SK-N-SH (cell line): ENCODE data around the gene NEUROG1. TPM values are rescaled to one million over a fixed set of nuclear protein-coding genes. Genes with fewer than 3 reads are reported as not detected.

Experiments used
- CTCF ChIA-PET: fragments of 300-600, 350-600 bp; formaldehyde crosslinking; extraction: SDS; loops from one replicate; lab custom pipeline; 2021; lab: Yijun Ruan, JAX
- POLR2A ChIA-PET: fragments of 350-600 bp; sonication (Branson Sonifier 250); formaldehyde crosslinking; extraction: SDS; loops from one replicate; lab custom pipeline; 2020; ENCODE audit warnings: antibody characterized with exemption, inconsistent platforms; lab: Yijun Ruan, JAX
- DNase-seq: peaks from one replicate; pipeline ENCODE4 v3.0.0; 2012
- H2AFZ ChIP-seq: fragments of 200-600 bp; sonication (generic); 2 replicates; pipeline ENCODE4 v1.8.1; 2016; ENCODE audit warnings: antibody characterized with exemption, mild to moderate bottlenecking, low read depth
- H3F3A ChIP-seq: fragments of 200-600 bp; sonication (generic); replicated peaks from 2 replicates; pipeline ENCODE3; 2016; ENCODE audit warnings: antibody characterized with exemption, mild to moderate bottlenecking; ENCODE audit not compliant: insufficient read depth
- H3K27ac ChIP-seq, 2 experiments: fragments of 200-500 bp in 1 of 2; fragments of 200-600 bp in 1 of 2; sonication (Bioruptor generic) in 1 of 2; sonication (generic), shearing (Covaris generic) in 1 of 2; 2 replicates each; pipeline versions ENCODE4 v1.5.1 to v1.6.1; 2014 to 2016; ENCODE audit warnings: low read depth in 2 of 2, inconsistent platforms in 1 of 2, low read length in 1 of 2, mild to moderate bottlenecking in 1 of 2, mixed read lengths in 1 of 2
- H3K27me3 ChIP-seq: fragments of 200-600 bp; sonication (generic), shearing (Covaris generic); 2 replicates; pipeline ENCODE4 v1.6.1; 2016; ENCODE audit warnings: mixed run types; ENCODE audit not compliant: insufficient read depth
- H3K36me3 ChIP-seq, 2 experiments: fragments of 200-500 bp in 1 of 2; fragments of 200-600 bp in 1 of 2; sonication (Bioruptor generic) in 1 of 2; sonication (generic) in 1 of 2; replicated peaks in 1 of 2; 2 replicates each; pipeline versions ENCODE3 to v1.5.1; 2014 to 2016; ENCODE audit warnings: low read length in 1 of 2, mild to moderate bottlenecking in 1 of 2; ENCODE audit not compliant: insufficient read depth in 2 of 2, control insufficient read depth in 1 of 2
- H3K4me1 ChIP-seq, 2 experiments: fragments of 200-500 bp in 1 of 2; fragments of 200-600 bp in 1 of 2; sonication (Bioruptor generic) in 1 of 2; sonication (generic), shearing (Covaris generic) in 1 of 2; 2 replicates each; pipeline versions ENCODE4 v1.5.1 to v1.6.1; 2014 to 2016; ENCODE audit warnings: low read depth in 1 of 2, low read length in 1 of 2, mixed run types in 1 of 2; ENCODE audit not compliant: insufficient read depth in 2 of 2, control insufficient read depth in 1 of 2
- H3K4me2 ChIP-seq: fragments of 200-600 bp; sonication (generic), shearing (Covaris generic); 2 replicates; pipeline ENCODE4 v1.6.1; 2017; ENCODE audit warnings: mixed run types
- H3K4me3 ChIP-seq, 2 experiments: fragments of 200-500 bp in 1 of 2; fragments of 200-600 bp in 1 of 2; sonication (Bioruptor generic) in 1 of 2; sonication (generic), shearing (Covaris generic) in 1 of 2; 2 replicates each; pipeline versions ENCODE4 v1.5.1 to v1.8.1; 2014 to 2016; ENCODE audit warnings: low read depth in 2 of 2, inconsistent platforms in 1 of 2, low read length in 1 of 2, mild to moderate bottlenecking in 1 of 2, mixed read lengths in 1 of 2, moderate library complexity in 1 of 2
- H3K79me2 ChIP-seq: fragments of 200-600 bp; sonication (generic); 2 replicates; pipeline ENCODE4 v1.8.1; 2017; ENCODE audit warnings: mild to moderate bottlenecking; ENCODE audit not compliant: insufficient read depth
- H3K9ac ChIP-seq: fragments of 200-600 bp; sonication (generic); 2 replicates; pipeline ENCODE4 v1.6.1; 2017; ENCODE audit warnings: mixed run types
- H3K9me2 ChIP-seq: fragments of 200-600 bp; sonication (generic); 2 replicates; pipeline ENCODE4 v1.6.1; 2017; ENCODE audit warnings: mixed run types
- H3K9me3 ChIP-seq: fragments of 200-600 bp; sonication (generic); 2 replicates; pipeline ENCODE4 v1.6.1; 2017; ENCODE audit warnings: mixed run types, mild to moderate bottlenecking, moderate library complexity
- H4K20me1 ChIP-seq: fragments of 200-600 bp; sonication (generic); 2 replicates; pipeline ENCODE4 v1.6.1; 2017; ENCODE audit warnings: mild to moderate bottlenecking, mixed run types; ENCODE audit not compliant: insufficient read depth
- CHD2 ChIP-seq: fragments of 150-350 bp; IDR thresholded peaks from 2 replicates; pipeline ENCODE4 v1.6.1; 2018; ENCODE audit warnings: low read length; ENCODE audit not compliant: partially characterized antibody
- EP300 ChIP-seq, 2 experiments: IDR thresholded peaks; 2 replicates each; pipeline versions ENCODE4 v1.4.0 to v1.6.1; 2012; ENCODE audit warnings: borderline replicate concordance in 1 of 2, low read depth in 1 of 2, low read length in 1 of 2
- FOSL2 ChIP-seq: IDR thresholded peaks from 2 replicates; pipeline ENCODE4 v1.4.0; 2012; ENCODE audit warnings: low read depth, mild to moderate bottlenecking, moderate library complexity, borderline replicate concordance
- FOXJ3 ChIP-seq: sonication (generic); formaldehyde crosslinking; IDR thresholded peaks from 2 replicates; pipeline ENCODE4 v1.5.1; 2020; ENCODE audit warnings: mild to moderate bottlenecking, missing genetic modification reagents
- FOXM1 ChIP-seq: IDR thresholded peaks from 2 replicates; pipeline ENCODE4 v1.4.0; 2012; ENCODE audit warnings: low read depth, mild to moderate bottlenecking
- GABPA ChIP-seq: IDR thresholded peaks from 2 replicates; pipeline ENCODE4 v1.4.0; 2012; ENCODE audit warnings: low read depth, mild to moderate bottlenecking
- IRF3 ChIP-seq: fragments of 150-350 bp; IDR thresholded peaks from 2 replicates; pipeline ENCODE4 v1.6.1; 2016; ENCODE audit warnings: mild to moderate bottlenecking, low read depth, low read length
- JUND ChIP-seq: IDR thresholded peaks from 2 replicates; pipeline ENCODE4 v1.4.0; 2012
- MAX ChIP-seq: IDR thresholded peaks from 2 replicates; pipeline ENCODE4 v1.4.0; 2012; ENCODE audit warnings: low read depth
- MEF2A ChIP-seq: IDR thresholded peaks from 2 replicates; pipeline ENCODE4 v1.4.0; 2012; ENCODE audit warnings: low read depth, borderline replicate concordance
- PBX3 ChIP-seq: IDR thresholded peaks from 2 replicates; pipeline ENCODE4; 2012
- RCOR1 ChIP-seq: fragments of 150-350 bp; IDR thresholded peaks from 2 replicates; pipeline ENCODE4 v1.6.1; 2017; ENCODE audit warnings: antibody characterized with exemption, low read length
- RXRA ChIP-seq: IDR thresholded peaks from 2 replicates; pipeline ENCODE4 v1.4.0; 2012; ENCODE audit warnings: low read depth, mild to moderate bottlenecking, borderline replicate concordance
- SMC3 ChIP-seq: IDR thresholded peaks from 2 replicates; pipeline ENCODE4 v1.6.1; 2012; ENCODE audit warnings: low read depth, low read length, improper control_type of control experiment
- TAF1 ChIP-seq: IDR thresholded peaks from 2 replicates; pipeline ENCODE4 v1.6.1; 2012; ENCODE audit warnings: low read depth, mild to moderate bottlenecking, low read length, moderate library complexity, borderline replicate concordance
- TCF12 ChIP-seq: IDR thresholded peaks from 2 replicates; pipeline ENCODE4 v1.4.0; 2012
- TEAD4 ChIP-seq: IDR thresholded peaks from 2 replicates; pipeline ENCODE4 v1.4.0; 2012; ENCODE audit warnings: mild to moderate bottlenecking, borderline replicate concordance; ENCODE audit not compliant: insufficient read depth
- YY1 ChIP-seq: IDR thresholded peaks from 2 replicates; pipeline ENCODE4 v1.4.0; 2012; ENCODE audit warnings: low read depth, mild to moderate bottlenecking
- WGBS: methylation state at CpG from one replicate; pipeline ENCODE4 v1.1.6; 2017; ENCODE audit warnings: low lambda C conversion rate; 5-methylcytosine and 5-hydroxymethylcytosine counted together
- polyA plus RNA-seq, 3 experiments: library from polyadenylated mRNA; depleted of rRNA; stranded (reverse); fragments of >200 nt; gene quantifications; 2 replicates each; pipeline ENCODE4 v1.2.3, GENCODE V29; 2012
- TF ChIP-seq, protein P1 (sequence below): fragments of 200-600 bp; sonication (generic); IDR thresholded peaks from 2 replicates; pipeline ENCODE4 v1.6.1; 2017; ENCODE audit warnings: antibody characterized with exemption, mild to moderate bottlenecking, moderate library complexity
- TF ChIP-seq, protein P2 (sequence below): IDR thresholded peaks from 2 replicates; pipeline ENCODE4 v1.4.0; 2012; ENCODE audit warnings: low read depth, borderline replicate concordance

NEUROG1 gene
- polyA plus RNA-seq, 1 of the 3 experiments (the other 2 are of a cell fraction) = not detected

DNA sequence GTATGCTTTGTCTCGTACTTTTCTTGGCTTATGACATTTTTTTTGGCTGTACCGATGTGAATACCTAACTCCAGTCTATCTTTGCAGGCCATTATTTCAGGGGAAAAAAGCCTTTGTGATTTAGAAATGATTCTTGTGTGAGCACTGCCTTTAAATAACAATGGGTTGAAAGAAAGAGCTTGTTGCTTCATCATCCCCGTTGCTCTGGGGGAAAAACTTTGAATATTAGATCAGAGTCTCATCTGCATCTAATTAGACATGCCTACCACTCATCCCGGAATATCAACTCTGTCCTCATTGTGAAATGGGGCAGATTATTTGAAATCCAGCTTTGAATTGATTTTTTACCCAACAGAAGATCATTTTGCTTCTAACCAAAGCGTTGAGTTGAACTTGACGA, 29.5 kb upstream of the NEUROG1 start (continued):
- no peak for TF ChIP-seq RCOR1
- TF ChIP-seq, all 33 proteins: peak for 0

DNA sequence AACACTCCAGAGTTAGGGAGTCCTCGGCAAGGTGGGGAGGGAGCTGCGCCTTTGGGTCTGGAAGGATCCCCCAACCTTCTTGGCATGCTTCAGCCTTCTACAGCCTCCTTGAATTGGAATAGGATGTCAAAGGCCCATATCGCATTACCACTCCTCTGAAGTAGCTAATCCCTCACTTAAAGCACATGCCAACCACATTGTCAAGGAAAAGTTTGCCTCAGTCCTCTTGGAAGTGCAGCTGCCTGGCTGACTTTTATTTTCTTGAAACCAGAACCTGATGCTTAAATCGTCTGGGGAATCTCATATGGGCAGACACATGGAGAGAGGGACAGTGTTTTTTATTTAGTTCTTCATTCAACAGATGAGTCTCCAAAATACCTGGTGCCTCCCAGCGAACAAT, 28.6 kb upstream of the NEUROG1 start:
- Histone ChIP-seq H3K4me3 (no peak overlapping the region), H3K4me2 (no peak overlapping the region), H3K9ac (no peak overlapping the region), H3K79me2 (no peaks in the 10 kb centered on the region), H3K9me2 (no peaks in the 10 kb centered on the region), H4K20me1 (no peaks in the 10 kb centered on the region), H3F3A (no peaks in the 10 kb centered on the region), H3K27me3 (peaks cover 5% of the 10 kb centered on the region; the same call in 1 of the 2 replicates), H3K4me1 (no peaks in the 10 kb centered on the region; a peak in 1 of 4 replicates), H3K27ac (no peak overlapping the region), H3K9me3 (no peaks in the 10 kb centered on the region), H3K36me3 (no peaks in the 10 kb centered on the region), H2AFZ (no peak overlapping the region)
- no peak for DNase-seq
- no peak for TF ChIP-seq FOXM1
- TF ChIP-seq, protein P1, sequence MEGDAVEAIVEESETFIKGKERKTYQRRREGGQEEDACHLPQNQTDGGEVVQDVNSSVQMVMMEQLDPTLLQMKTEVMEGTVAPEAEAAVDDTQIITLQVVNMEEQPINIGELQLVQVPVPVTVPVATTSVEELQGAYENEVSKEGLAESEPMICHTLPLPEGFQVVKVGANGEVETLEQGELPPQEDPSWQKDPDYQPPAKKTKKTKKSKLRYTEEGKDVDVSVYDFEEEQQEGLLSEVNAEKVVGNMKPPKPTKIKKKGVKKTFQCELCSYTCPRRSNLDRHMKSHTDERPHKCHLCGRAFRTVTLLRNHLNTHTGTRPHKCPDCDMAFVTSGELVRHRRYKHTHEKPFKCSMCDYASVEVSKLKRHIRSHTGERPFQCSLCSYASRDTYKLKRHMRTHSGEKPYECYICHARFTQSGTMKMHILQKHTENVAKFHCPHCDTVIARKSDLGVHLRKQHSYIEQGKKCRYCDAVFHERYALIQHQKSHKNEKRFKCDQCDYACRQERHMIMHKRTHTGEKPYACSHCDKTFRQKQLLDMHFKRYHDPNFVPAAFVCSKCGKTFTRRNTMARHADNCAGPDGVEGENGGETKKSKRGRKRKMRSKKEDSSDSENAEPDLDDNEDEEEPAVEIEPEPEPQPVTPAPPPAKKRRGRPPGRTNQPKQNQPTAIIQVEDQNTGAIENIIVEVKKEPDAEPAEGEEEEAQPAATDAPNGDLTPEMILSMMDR = no peak
- TF ChIP-seq JUND = no peak
- no peak for TF ChIP-seq EP300 (IDR thresholded peaks at IDR 0.05; ENCODE audit: borderline replicate concordance in 1 of 2, low read depth in 1 of 2, low read length in 1 of 2)
- no peak for TF ChIP-seq PBX3
- no peak for TF ChIP-seq FOXJ3 (CRISPR knock-in tag)
- no peak for TF ChIP-seq TAF1
- TF ChIP-seq RCOR1 = no peak
- no peak for TF ChIP-seq RXRA
- no peak for TF ChIP-seq MEF2A
- TF ChIP-seq SMC3 = no peak
- TF ChIP-seq TCF12 = no peak
- no peak for TF ChIP-seq YY1
- TF ChIP-seq, protein P2, sequence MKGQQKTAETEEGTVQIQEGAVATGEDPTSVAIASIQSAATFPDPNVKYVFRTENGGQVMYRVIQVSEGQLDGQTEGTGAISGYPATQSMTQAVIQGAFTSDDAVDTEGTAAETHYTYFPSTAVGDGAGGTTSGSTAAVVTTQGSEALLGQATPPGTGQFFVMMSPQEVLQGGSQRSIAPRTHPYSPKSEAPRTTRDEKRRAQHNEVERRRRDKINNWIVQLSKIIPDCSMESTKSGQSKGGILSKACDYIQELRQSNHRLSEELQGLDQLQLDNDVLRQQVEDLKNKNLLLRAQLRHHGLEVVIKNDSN = no peak
- no peak for TF ChIP-seq TEAD4
- no peak for TF ChIP-seq IRF3
- no peak for TF ChIP-seq CHD2
- TF ChIP-seq MAX = no peak
- TF ChIP-seq FOSL2 = no peak
- no peak for TF ChIP-seq GABPA
- ChIA-PET CTCF (interaction anchor here (0.5 to 25.1 kb wide), 5 partner anchors 13 to 1080 kb away, joined by 3 to 409 read pairs (median 205); partner anchors contain the start of gene SLC25A48), POLR2A (no interaction called here)
- 39% methylated on average over 5 of the region's 5 CpGs for WGBS
